ENCODE data around the gene SCNN1A.

Gene SCNN1A

DNA sequence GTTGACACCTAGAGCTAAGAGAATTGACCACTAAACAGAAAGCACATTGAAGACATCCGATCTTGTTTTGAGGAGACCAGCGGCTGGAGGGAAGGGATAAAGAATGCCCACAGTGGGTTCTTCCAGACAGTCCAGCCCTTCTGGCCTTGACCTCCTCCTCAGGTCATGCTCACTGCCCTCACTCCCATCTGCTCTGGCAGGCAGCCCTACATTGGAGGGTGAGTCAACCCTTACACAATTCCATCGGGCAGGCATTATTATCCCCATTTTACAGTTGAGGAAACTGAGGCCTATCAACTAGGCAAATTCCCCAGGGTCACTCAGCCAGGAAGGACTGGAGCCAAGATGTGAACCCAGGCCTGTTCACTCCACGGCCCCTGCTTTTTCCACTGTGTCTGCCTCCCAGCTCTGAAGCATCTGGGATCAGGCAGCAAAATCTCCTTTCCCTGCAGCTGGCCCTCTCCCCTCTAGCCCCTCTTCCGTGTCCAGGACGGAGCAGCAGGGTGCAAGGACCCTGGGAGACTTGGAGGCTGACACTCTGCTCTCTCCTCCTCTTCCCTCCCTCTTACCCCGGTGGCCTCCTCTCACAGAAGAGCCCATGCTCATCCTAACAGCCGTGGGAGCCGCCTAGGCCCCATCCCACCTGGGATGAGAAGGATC is 5.3 kb downstream of the SCNN1A start:
- TF ChIP-seq, protein P1, sequence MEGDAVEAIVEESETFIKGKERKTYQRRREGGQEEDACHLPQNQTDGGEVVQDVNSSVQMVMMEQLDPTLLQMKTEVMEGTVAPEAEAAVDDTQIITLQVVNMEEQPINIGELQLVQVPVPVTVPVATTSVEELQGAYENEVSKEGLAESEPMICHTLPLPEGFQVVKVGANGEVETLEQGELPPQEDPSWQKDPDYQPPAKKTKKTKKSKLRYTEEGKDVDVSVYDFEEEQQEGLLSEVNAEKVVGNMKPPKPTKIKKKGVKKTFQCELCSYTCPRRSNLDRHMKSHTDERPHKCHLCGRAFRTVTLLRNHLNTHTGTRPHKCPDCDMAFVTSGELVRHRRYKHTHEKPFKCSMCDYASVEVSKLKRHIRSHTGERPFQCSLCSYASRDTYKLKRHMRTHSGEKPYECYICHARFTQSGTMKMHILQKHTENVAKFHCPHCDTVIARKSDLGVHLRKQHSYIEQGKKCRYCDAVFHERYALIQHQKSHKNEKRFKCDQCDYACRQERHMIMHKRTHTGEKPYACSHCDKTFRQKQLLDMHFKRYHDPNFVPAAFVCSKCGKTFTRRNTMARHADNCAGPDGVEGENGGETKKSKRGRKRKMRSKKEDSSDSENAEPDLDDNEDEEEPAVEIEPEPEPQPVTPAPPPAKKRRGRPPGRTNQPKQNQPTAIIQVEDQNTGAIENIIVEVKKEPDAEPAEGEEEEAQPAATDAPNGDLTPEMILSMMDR (IDR thresholded peaks at IDR 0.05; ENCODE audit: low read depth, low read length, missing control alignments) = no peak
- in situ Hi-C loops (cut with HindIII; ENCODE audit: low sequenced_read_pairs) = no loop called here
- no peak overlapping the region for H3K4me3 ChIP-seq (ENCODE audit: low read depth, low read length)
- no peak for DNase-seq (ENCODE audit: low read depth)

DNA sequence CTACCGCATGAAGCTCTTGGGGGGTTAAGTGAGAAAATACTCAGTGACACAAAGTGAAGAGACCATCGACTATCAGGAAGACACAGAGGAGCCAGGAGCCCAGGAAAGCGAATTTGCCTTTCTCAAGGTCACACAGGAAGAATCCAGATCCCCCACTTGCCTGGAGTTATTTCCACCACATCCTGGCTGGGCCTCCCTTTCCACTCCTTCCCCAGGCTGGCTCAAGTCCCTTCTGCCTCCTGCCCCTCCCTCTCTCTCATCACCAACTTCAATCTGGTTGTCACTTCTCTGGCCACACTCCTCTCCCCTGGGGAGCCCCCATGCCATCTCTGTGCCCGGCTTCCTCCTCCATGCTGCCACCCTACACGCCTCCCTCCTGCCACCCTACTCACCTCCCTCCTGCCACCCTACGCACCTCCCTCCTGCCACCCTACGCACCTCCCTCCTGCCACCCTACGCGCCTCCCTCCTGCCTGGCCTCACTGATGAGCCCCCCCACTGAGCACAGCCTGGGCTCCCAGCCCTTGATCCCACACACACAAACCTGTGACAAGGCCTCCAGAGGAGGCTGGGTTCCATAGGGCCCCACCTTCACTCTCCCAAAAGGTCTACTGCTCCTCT is 6.3 kb downstream of the SCNN1A start:
- no peak overlapping the region for H3K4me3 ChIP-seq (ENCODE audit: low read depth, low read length)
- TF ChIP-seq, protein P1 (IDR thresholded peaks at IDR 0.05; ENCODE audit: low read depth, low read length, missing control alignments) = no peak
- in situ Hi-C loops (cut with HindIII; ENCODE audit: low sequenced_read_pairs) = no loop called here

DNA sequence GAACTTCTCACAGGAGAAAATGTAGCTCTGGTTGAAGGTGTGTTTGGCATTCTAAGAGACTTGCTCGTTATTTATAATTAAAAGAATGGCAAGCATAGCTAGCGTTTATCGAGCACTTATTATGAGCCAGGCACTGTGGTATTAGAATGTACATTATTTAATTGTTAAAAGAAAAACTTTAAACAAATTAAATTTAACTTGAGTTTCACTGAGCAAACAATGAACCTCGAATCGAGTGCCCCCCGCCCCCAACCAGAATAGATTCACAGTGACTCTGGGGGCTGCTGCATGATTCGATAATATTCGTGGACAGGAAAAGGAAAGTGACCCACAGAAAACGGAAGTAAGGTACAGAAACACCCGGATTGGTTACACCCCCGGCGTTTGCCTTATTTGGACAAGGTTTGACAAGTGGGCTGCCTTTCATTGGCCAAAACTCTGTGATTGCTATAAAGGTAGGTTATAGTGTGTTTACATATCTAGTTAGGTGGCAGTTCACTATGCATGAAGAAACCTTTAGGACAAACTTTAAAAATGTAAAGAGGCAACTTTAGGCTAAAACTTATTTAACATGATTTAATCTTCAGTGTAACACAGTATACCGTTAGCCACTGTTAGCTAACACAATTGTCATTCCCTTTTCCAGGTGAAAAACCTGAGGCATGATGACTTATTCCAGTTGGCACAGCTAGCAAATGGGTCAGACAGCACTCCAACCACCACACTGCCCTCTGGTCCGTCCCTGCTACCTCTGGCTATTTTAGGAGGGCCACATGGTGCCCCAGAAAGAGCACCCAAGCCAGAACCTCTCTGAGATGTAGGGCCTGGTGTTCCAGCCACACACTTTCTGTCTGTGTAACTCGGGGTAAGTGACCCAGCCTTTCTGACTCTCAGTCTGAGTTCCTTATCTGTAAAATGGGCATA is 7.1 kb downstream of the SCNN1A start:
- no peak overlapping the region for H3K4me3 ChIP-seq (ENCODE audit: low read depth, low read length)
- TF ChIP-seq, protein P1 (IDR thresholded peaks at IDR 0.05; ENCODE audit: low read depth, low read length, missing control alignments) = no peak
- DNase-seq (ENCODE audit: low read depth) = no peak
- in situ Hi-C loops (cut with HindIII; ENCODE audit: low sequenced_read_pairs) = no loop called here

More for the DNA sequence above, 6.3 kb downstream of the SCNN1A start:
- no peak for DNase-seq (ENCODE audit: low read depth)

DNA sequence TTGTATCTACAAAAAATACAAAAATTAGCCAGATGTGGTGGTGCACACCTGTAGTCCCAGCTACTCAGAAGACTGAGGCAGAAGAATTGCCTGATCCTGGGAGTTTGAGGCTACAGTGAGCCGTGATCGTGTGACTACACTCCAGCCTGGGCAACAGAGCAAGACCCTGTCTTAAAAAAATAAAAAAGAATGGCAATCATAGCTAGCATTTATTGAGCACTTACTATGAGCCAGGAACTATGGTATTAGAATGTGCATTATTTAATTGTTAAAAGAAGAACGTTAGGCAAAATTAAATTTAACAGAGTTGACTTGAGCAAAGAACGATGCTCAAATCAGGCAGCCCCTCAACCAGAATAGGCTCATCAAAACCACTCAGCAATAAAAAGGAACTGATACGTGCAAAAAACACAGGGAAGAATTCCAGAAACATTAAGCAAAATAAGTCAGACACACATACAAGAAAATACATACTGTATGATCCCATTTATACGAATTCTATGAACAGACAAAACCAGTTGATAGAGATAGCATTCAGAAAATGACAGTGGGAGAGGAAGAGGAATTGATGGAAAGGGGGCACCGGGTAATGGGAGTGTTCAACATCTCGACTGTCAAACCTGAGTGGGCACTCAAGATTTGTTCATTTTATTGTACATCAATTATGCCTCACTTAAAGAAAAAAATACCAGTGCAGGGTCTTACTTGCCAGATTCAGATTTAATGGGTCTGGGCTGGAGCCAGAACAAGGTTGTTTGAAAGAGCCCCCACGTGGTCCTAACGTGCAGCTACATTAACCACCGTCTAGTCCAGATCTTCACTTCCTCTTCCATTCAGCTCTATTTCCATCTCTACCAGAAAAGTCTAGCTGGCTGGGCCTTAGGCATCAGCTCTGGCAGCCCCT is 8.0 kb downstream of the SCNN1A start:
- DNase-seq (ENCODE audit: low read depth) = peak; percentile 43
- in situ Hi-C loops (cut with HindIII; ENCODE audit: low sequenced_read_pairs) = no loop called here
- TF ChIP-seq, protein P1 (IDR thresholded peaks at IDR 0.05; ENCODE audit: low read depth, low read length, missing control alignments) = peak; percentile 39

DNA sequence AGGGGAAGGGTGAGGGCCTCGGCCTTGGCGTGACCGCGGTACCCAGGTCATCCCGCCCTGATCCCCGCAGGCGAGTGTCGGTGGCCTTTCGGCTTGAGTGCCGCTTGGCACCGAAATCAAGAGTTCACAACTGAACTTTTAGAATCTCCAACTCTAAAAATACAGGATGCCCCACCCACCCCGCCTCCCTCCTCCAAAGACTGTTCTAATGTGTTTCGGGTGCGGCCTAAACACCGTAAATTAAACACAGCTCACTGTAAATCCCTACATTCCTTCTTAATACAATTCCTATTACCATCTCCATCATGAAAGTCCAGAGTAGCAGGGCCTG is 11.4 kb downstream of the SCNN1A start:
- in situ Hi-C loops (cut with HindIII; ENCODE audit: low sequenced_read_pairs) = no loop called here
- TF ChIP-seq, protein P1 (IDR thresholded peaks at IDR 0.05; ENCODE audit: low read depth, low read length, missing control alignments) = no peak
- no peak for DNase-seq (ENCODE audit: low read depth)
- no peak overlapping the region for H3K4me3 ChIP-seq (ENCODE audit: low read depth, low read length)

More for the DNA sequence above, 8.0 kb downstream of the SCNN1A start:
- no peak overlapping the region for H3K4me3 ChIP-seq (ENCODE audit: low read depth, low read length)

Data from astrocyte of the cerebellum (primary cell).